CD4-positive, alpha-beta T cell (primary cell): ENCODE data around the gene RBM38. TPM values are rescaled to one million over a fixed set of nuclear protein-coding genes. Genes with fewer than 3 reads are reported as not detected.

Experiments used
- ATAC-seq: fragments of 200-7000 bp; cut with Tn5 transposase; one replicate; pipeline ENCODE4 v1.10.0; 2022; ENCODE audit warnings: mild to moderate bottlenecking; ENCODE audit not compliant: poor library complexity
- CTCF ChIA-PET: fragments of 350-600 bp; sonication (Branson Sonifier 250); formaldehyde crosslinking; loops from one replicate; lab custom pipeline; 2021; ENCODE audit warnings: antibody characterized with exemption, inconsistent platforms; lab: Charles Lee
- POLR2A ChIA-PET: fragments of 350-600 bp; sonication (Branson Sonifier 250); formaldehyde crosslinking; loops from one replicate; lab custom pipeline; 2021; ENCODE audit warnings: antibody characterized with exemption, inconsistent platforms; lab: Charles Lee
- DNase-seq, 14 experiments: peaks; one replicate each; pipeline ENCODE4 v3.0.0-alpha.2; 2013 to 2020; ENCODE audit warnings: mixed read lengths in 2 of 14
- H3K27ac ChIP-seq, 2 donors: one replicate each; pipeline versions ENCODE4 v1.5.1 to v1.7.0; 2013; ENCODE audit warnings: low read length in 2 of 2, low read depth in 1 of 2, mild to moderate bottlenecking in 1 of 2
- H3K27me3 ChIP-seq, 2 experiments: 1 replicate in 1 of 2; 2 replicates in 1 of 2; pipeline versions ENCODE4 v1.6.1 to v1.7.0; 2013; ENCODE audit warnings: low read length in 2 of 2, control low read depth in 1 of 2, mild to moderate bottlenecking in 1 of 2, moderate library complexity in 1 of 2; ENCODE audit not compliant: insufficient read depth in 2 of 2, control insufficient read depth in 1 of 2
- H3K36me3 ChIP-seq: one replicate; pipeline ENCODE4 v1.6.1; 2013; ENCODE audit warnings: low read length, control low read depth; ENCODE audit not compliant: insufficient read depth
- H3K4me1 ChIP-seq: one replicate; pipeline ENCODE4 v1.6.1; 2013; ENCODE audit warnings: low read length, control low read depth; ENCODE audit not compliant: insufficient read depth
- H3K4me3 ChIP-seq: one replicate; pipeline ENCODE4 v1.5.1; 2013; ENCODE audit warnings: mild to moderate bottlenecking, low read length, moderate library complexity
- H3K9me3 ChIP-seq, 2 experiments: 1 replicate in 1 of 2; 2 replicates in 1 of 2; pipeline versions ENCODE4 v1.6.1 to v1.7.0; 2013; ENCODE audit warnings: low read length in 2 of 2, mild to moderate bottlenecking in 2 of 2, control low read depth in 1 of 2, moderate library complexity in 1 of 2; ENCODE audit not compliant: control insufficient read depth in 1 of 2, insufficient read depth in 1 of 2
- H3K27ac Mint-ChIP-seq: one replicate; pipeline ENCODE4 v1.8.0; 2020; ENCODE audit warnings: mixed read lengths
- H3K27me3 Mint-ChIP-seq: one replicate; pipeline ENCODE4 v1.8.0; 2021; ENCODE audit warnings: mixed read lengths
- H3K36me3 Mint-ChIP-seq: one replicate; pipeline ENCODE4 v1.8.0; 2021; ENCODE audit warnings: low read depth, mixed read lengths
- H3K4me1 Mint-ChIP-seq: one replicate; pipeline ENCODE4 v1.8.0; 2021; ENCODE audit warnings: low read depth, mixed read lengths
- H3K4me3 Mint-ChIP-seq: one replicate; pipeline ENCODE4 v1.8.0; 2020; ENCODE audit warnings: mild to moderate bottlenecking, mixed read lengths
- H3K9me3 Mint-ChIP-seq: one replicate; pipeline ENCODE4 v1.8.0; 2020; ENCODE audit warnings: mixed read lengths
- CTCF ChIP-seq: fragments of 200-600 bp; IDR thresholded peaks from one replicate; pipeline ENCODE4 v1.8.0; 2022; ENCODE audit warnings: antibody characterized with exemption, mild to moderate bottlenecking
- intact Hi-C, 2 experiments: fragments of 100-400 bp; cut with DNase I in 1 of 2; cut with micrococcal nuclease in 1 of 2; formaldehyde crosslinking; loops; one replicate each; pipeline versions ENCODE4 v1.15.1 to v1.9.0; 2023 to 2025; cut with DNase I, micrococcal nuclease
- total RNA-seq, 174 experiments: library from RNA in 2 of 174; stranded (reverse) in 2 of 174; gene quantifications; one replicate each; pipeline ENCODE4 v1.2.3 and lab custom pipeline; 2021 to 2026

The RBM38 gene
- total RNA-seq, 2 experiments from 2014 or later = 604 to 645 TPM

- peaks cover 28% of the 10 kb centered on the region for H3K4me1 Mint-ChIP-seq
- Histone ChIP-seq H3K9me3 (no peaks in the 10 kb centered on the region), H3K4me3 (no peak overlapping the region), H3K4me1 (peaks cover 21% of the 10 kb centered on the region), H3K27ac (no peak overlapping the region), H3K27me3 (no peaks in the 10 kb centered on the region), H3K36me3 (no peaks in the 10 kb centered on the region)
- ChIA-PET CTCF (no interaction called here), POLR2A (no interaction called here)
- H3K9me3 Mint-ChIP-seq = no peaks in the 10 kb centered on the region
- H3K4me3 Mint-ChIP-seq = no peak overlapping the region
- no peak for DNase-seq
- no peak for TF ChIP-seq CTCF
- intact Hi-C loops = no loop called here
- H3K36me3 Mint-ChIP-seq = no peaks in the 10 kb centered on the region
- ATAC-seq = no peak
- no peaks in the 10 kb centered on the region for H3K27me3 Mint-ChIP-seq
- no peak overlapping the region for H3K27ac Mint-ChIP-seq
Observed at GRCh38 chr20:57420571-57421252, 29.5 kb downstream of the RBM38 start.

DNA sequence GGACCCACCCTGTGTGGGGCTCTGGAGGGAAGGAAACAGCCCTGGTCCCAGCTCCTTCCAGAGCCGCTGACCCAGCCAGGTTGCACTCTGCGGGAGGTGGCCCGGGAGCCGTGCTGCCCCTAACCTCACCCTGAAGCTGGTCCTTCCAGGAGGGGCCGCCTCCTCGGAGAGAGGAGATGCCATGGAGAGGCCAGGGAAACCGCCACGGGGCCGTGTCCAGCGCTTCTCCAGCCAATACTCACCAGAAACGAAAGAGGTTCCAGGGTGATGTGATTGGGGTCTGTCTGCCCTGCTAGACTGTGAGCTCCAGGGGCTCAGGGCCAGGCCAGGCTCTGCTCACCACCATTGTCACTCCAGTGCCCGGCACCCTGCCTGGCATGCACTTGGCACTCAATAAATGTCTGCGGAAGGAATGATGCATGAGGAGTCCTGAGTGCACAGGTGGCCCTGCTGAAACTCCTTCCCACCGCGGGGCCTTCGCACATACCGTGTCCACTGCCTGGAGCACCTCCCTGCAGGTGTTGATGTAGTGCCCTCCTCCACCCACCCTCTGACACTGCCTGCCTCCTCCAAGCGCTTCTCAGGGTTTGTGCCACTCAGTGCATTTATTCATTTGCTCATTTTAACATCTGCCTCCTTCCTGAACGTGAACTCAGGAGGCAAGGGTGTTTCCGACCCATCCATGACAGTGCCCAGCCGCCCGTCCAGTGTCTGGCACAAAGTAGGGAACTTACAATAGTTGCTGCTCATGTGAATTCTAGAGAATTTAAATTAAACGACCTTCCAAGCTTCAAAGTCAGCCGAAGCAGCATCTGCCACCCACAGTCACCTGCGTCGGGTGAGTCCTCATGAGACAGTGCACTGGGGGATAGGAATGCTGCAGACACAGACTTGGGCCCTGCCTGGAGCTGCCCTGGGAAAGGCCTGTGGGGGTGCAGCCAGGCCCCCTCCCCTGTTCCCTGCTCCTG is 30.3 kb downstream of the RBM38 start:
- no peaks in the 10 kb centered on the region for H3K27me3 ChIP-seq
- peaks cover 23% of the 10 kb centered on the region for H3K4me1 ChIP-seq
- H3K9me3 Mint-ChIP-seq = no peaks in the 10 kb centered on the region
- ATAC-seq (no peak), DNase-seq (no peak)
- no peaks in the 10 kb centered on the region for H3K27me3 Mint-ChIP-seq
- no peak overlapping the region for H3K27ac ChIP-seq
- intact Hi-C loops = no loop called here
- no peak for TF ChIP-seq CTCF
- H3K4me3 Mint-ChIP-seq = no peak overlapping the region
- ChIA-PET CTCF (no interaction called here), POLR2A (no interaction called here)
- no peak overlapping the region for H3K4me3 ChIP-seq
- peaks cover 35% of the 10 kb centered on the region for H3K4me1 Mint-ChIP-seq
- no peaks in the 10 kb centered on the region for H3K9me3 ChIP-seq
- H3K27ac Mint-ChIP-seq = no peak overlapping the region
- H3K36me3 Mint-ChIP-seq = no peaks in the 10 kb centered on the region
- no peaks in the 10 kb centered on the region for H3K36me3 ChIP-seq

GRCh38 chr20:57422254-57422653 is 31.1 kb downstream of the RBM38 start:
- no peaks in the 10 kb centered on the region for H3K36me3 ChIP-seq
- Mint-ChIP-seq H3K27ac (no peak overlapping the region), H3K9me3 (no peaks in the 10 kb centered on the region), H3K4me1 (peaks cover 35% of the 10 kb centered on the region), H3K4me3 (no peak overlapping the region), H3K27me3 (no peaks in the 10 kb centered on the region), H3K36me3 (no peaks in the 10 kb centered on the region)
- no peak overlapping the region for H3K27ac ChIP-seq
- ATAC-seq (no peak), DNase-seq (no peak)
- TF ChIP-seq CTCF = no peak
- H3K9me3 ChIP-seq = no peaks in the 10 kb centered on the region
- CTCF ChIA-PET = no interaction called here
- no peaks in the 10 kb centered on the region for H3K27me3 ChIP-seq
- POLR2A ChIA-PET = no interaction called here
- intact Hi-C loops = no loop called here
- no peak overlapping the region for H3K4me3 ChIP-seq
- H3K4me1 ChIP-seq = peaks cover 26% of the 10 kb centered on the region
